Effector CD8-positive, alpha-beta T cell (primary cell): ENCODE results near the gene WWOX.

Experiments
- DNase-seq: peaks from one replicate; lab custom pipeline; 2025; lab: John Stamatoyannopoulos, UW

The WWOX gene

GRCh38 chr16:78852081-78852635 lies 752.7 kb downstream of the WWOX start:
- DNase-seq = no peak

GRCh38 chr16:78862022-78862421 lies 762.6 kb downstream of the WWOX start:
- DNase-seq = no peak

GRCh38 chr16:78866521-78866920 lies 767.1 kb downstream of the WWOX start:
- DNase-seq = no peak

GRCh38 chr16:78869492-78869891 lies 770.0 kb downstream of the WWOX start:
- DNase-seq = no peak

GRCh38 chr16:78871241-78871640 lies 771.8 kb downstream of the WWOX start:
- no peak for DNase-seq

GRCh38 chr16:78876671-78877070 lies 777.2 kb downstream of the WWOX start:
- DNase-seq = no peak

GRCh38 chr16:78877114-78877655 lies 777.7 kb downstream of the WWOX start:
- DNase-seq = no peak

- DNase-seq = no peak
These were observed 779.1 kb downstream of the WWOX start for GRCh38 chr16:78878570-78878969.

GRCh38 chr16:78879011-78879410 lies 779.6 kb downstream of the WWOX start:
- no peak for DNase-seq

GRCh38 chr16:78882150-78882549 lies 782.7 kb downstream of the WWOX start:
- no peak for DNase-seq

GRCh38 chr16:78882751-78883150 lies 783.3 kb downstream of the WWOX start:
- DNase-seq = no peak

- no peak for DNase-seq
These were observed 784.8 kb downstream of the WWOX start for GRCh38 chr16:78884204-78884603.

- no peak for DNase-seq
These were observed 789.9 kb downstream of the WWOX start for GRCh38 chr16:78889346-78889745.

GRCh38 chr16:78890373-78890895 lies 791.0 kb downstream of the WWOX start:
- no peak for DNase-seq

- DNase-seq = no peak
These were observed 793.7 kb downstream of the WWOX start for GRCh38 chr16:78892951-78893733.

GRCh38 chr16:78894886-78895285 lies 795.4 kb downstream of the WWOX start:
- DNase-seq = no peak

- no peak for DNase-seq
These were observed 796.2 kb downstream of the WWOX start for GRCh38 chr16:78895681-78896080.

GRCh38 chr16:78896280-78896679 lies 796.8 kb downstream of the WWOX start:
- no peak for DNase-seq

- no peak for DNase-seq
These were observed 797.8 kb downstream of the WWOX start for GRCh38 chr16:78897299-78897698.

- no peak for DNase-seq
These were observed 800.8 kb downstream of the WWOX start for GRCh38 chr16:78900044-78900811.

- DNase-seq = no peak
These were observed 801.5 kb downstream of the WWOX start for GRCh38 chr16:78900966-78901365.

GRCh38 chr16:78902321-78902720 lies 802.9 kb downstream of the WWOX start:
- no peak for DNase-seq
